ENCODE data around the gene CDK5RAP3. TPM values are rescaled to one million over a fixed set of nuclear protein-coding genes. Genes with fewer than 3 reads are reported as not detected.

Gene CDK5RAP3
- total RNA-seq, 6 experiments from 2014 or later, result 47.3 to 119 (median 99.7) TPM

- intact Hi-C loops (cut with DNase I), result no loop called here
- no peaks in the 10 kb centered on the region for H3K27me3 ChIP-seq
- no peak for ATAC-seq
- no peak for DNase-seq
- H3K27ac ChIP-seq, result no peak overlapping the region
- H3K9me3 ChIP-seq, result no peaks in the 10 kb centered on the region
- WGBS (ENCODE audit: insufficient coverage, low coverage, low lambda C conversion rate, missing lambda C conversion rate), result 61% methylated on average over 6 of the region's 6 CpGs
- no peaks in the 10 kb centered on the region for H3K36me3 ChIP-seq
- H3K4me3 ChIP-seq, result no peak overlapping the region
- TF ChIP-seq, protein P1, sequence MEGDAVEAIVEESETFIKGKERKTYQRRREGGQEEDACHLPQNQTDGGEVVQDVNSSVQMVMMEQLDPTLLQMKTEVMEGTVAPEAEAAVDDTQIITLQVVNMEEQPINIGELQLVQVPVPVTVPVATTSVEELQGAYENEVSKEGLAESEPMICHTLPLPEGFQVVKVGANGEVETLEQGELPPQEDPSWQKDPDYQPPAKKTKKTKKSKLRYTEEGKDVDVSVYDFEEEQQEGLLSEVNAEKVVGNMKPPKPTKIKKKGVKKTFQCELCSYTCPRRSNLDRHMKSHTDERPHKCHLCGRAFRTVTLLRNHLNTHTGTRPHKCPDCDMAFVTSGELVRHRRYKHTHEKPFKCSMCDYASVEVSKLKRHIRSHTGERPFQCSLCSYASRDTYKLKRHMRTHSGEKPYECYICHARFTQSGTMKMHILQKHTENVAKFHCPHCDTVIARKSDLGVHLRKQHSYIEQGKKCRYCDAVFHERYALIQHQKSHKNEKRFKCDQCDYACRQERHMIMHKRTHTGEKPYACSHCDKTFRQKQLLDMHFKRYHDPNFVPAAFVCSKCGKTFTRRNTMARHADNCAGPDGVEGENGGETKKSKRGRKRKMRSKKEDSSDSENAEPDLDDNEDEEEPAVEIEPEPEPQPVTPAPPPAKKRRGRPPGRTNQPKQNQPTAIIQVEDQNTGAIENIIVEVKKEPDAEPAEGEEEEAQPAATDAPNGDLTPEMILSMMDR (IDR thresholded peaks at IDR 0.05), result no peak
- no peak for TF ChIP-seq POLR2A (IDR thresholded peaks at IDR 0.05)
- H3K4me1 ChIP-seq, result peaks cover 0 to 33% (median 15%) of the 10 kb centered on the region in 4 donors
Observed at GRCh38 chr17:48022901-48023300, 52.0 kb downstream of the CDK5RAP3 start.

DNA sequence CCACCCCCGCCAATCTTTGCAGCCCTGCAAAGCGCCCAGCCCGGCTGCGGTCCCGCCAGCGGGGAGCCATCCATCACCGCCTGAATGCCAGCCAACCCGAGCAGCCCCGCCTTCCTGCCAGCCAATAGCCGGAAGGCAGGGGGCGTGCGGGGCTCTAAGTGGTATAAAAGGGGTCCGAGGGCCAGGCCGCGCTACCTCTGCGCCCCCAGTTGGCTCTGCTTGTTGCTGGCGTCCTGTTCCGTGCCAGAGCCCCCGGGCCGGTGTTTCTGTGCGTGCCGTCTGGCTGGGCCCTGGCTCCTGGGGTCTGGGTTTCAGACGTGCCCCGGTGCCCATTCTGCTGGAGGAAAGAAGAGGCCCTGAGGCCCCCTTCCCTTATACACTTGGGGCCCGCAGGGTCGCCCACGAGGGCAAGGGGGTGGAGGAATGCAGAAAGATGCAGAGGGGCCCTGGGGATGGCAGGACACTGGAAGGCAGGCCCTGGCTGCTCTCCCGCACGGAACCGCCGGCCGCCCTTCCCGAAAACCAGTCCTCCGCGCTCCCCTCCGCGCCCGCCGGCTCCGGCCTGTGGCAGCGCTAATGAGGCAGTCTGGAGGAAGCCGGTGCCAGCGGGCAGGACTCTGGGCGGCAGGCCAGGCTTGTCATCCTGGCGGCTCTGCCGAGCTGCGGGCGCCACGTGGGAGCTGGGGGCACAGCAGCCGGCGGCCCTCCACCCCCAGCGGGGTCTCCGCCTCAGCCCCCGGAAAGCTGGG lies 52.7 kb downstream of the CDK5RAP3 start:
- Histone ChIP-seq H3K9me3 (no peaks in the 10 kb centered on the region), H3K4me1 (peaks cover 0 to 33% (median 15%) of the 10 kb centered on the region in 4 donors), H3K27ac (no peak overlapping the region), H3K36me3 (no peaks in the 10 kb centered on the region), H3K4me3 (peak overlapping the region; percentile 31 to 39 (median 37)), H3K27me3 (no peaks in the 10 kb centered on the region)
- ATAC-seq (peak; percentile 57 to 63 (median 59)), DNase-seq (peak; percentile 88 to 91 (median 90))
- TF ChIP-seq, protein P1 (IDR thresholded peaks at IDR 0.05), result peak in 3 of 4 donors; percentile 32 to 43 (median 35)
- TF ChIP-seq POLR2A (IDR thresholded peaks at IDR 0.05), result peak; percentile 18
- WGBS (ENCODE audit: insufficient coverage, low coverage, low lambda C conversion rate, missing lambda C conversion rate), result 0% methylated on average over 2 of the region's 54 CpGs
- intact Hi-C loops (cut with DNase I), result no loop called here

GRCh38 chr17:48024149-48025039 lies 53.5 kb downstream of the CDK5RAP3 start:
- H3K27me3 ChIP-seq, result no peaks in the 10 kb centered on the region
- intact Hi-C loops (cut with DNase I), result loop anchor here (5.0 kb wide), 1 partner anchor 48 kb away; no protein-coding TSS in a partner anchor
- H3K9me3 ChIP-seq, result no peaks in the 10 kb centered on the region
- ATAC-seq, result peak in 1 of 4 donors; percentile 1
- no peak overlapping the region for H3K27ac ChIP-seq
- H3K4me3 ChIP-seq, result peak overlapping the region; percentile 31 to 39 (median 37)
- DNase-seq, result peak; percentile 51 to 66 (median 58)
- no peaks in the 10 kb centered on the region for H3K36me3 ChIP-seq
- H3K4me1 ChIP-seq, result peaks cover 0 to 33% (median 15%) of the 10 kb centered on the region in 4 donors
- under 1% methylated on average over 14 of the region's 54 CpGs for WGBS (ENCODE audit: insufficient coverage, low coverage, low lambda C conversion rate, missing lambda C conversion rate)
- TF ChIP-seq POLR2A (IDR thresholded peaks at IDR 0.05), result no peak
- TF ChIP-seq, protein P1 (IDR thresholded peaks at IDR 0.05), result no peak

DNA sequence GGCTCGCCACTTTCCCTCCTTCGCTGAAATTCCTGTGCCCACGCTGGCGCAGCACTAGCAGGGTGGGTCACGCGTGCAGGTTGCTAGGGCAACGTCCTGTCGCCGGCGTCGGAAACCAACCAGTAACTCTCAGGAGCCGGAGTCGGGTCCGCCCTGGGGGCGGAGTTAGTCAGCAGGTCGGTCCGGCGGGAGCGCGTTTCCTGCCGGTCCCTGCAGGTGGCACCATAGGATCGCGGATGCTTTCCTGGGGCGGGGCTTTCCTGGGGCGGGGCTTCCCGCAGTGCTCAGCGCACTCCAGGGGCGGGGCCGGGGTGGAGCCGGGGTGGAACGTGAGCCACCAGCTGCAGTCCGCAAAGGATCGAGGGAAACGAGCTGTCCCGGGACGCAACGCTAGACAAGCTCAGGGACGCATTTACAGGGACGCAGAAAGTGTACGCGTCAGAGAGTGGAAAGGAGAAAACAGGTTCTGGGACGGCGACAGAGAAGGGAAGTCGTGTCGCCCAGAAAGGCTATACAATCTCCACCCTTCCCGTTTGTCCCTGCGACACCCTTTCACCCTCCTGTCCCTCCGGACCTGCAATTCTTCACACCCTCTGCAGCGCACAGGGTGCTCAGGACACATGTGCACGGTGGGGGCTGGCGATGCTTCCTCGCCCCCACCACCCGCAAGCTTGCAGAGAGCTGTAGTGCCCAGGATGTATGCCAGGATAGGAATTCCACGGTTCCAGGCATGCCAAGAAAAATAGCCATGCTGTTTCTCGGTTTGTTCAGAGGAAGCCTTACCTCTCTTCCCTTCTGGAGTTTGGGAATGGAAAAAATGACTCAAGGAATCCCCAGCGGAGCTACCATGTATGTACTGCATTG lies 54.4 kb downstream of the CDK5RAP3 start:
- intact Hi-C loops (cut with DNase I), result loop anchor here (5.0 kb wide), 1 partner anchor 47 kb away; no protein-coding TSS in a partner anchor
- ATAC-seq, result peak; percentile 90 to 95 (median 93)
- 1% methylated on average over 16 of the region's 56 CpGs for WGBS (ENCODE audit: insufficient coverage, low coverage, low lambda C conversion rate, missing lambda C conversion rate)
- H3K36me3 ChIP-seq, result no peaks in the 10 kb centered on the region
- peak overlapping the region; percentile 31 to 48 (median 37) for H3K4me3 ChIP-seq
- no peak for TF ChIP-seq POLR2A (IDR thresholded peaks at IDR 0.05)
- TF ChIP-seq, protein P1 (IDR thresholded peaks at IDR 0.05), result peak; percentile 70 to 91 (median 73)
- H3K27ac ChIP-seq, result peak overlapping the region in 1 of 3 donors; percentile 29
- H3K9me3 ChIP-seq, result no peaks in the 10 kb centered on the region
- H3K27me3 ChIP-seq, result no peaks in the 10 kb centered on the region
- peaks cover 0 to 33% (median 15%) of the 10 kb centered on the region in 4 donors for H3K4me1 ChIP-seq
- peak; percentile 98 to 99 (median 98) for DNase-seq
